Measurements from ENCODE around the gene RP9.

The RP9 gene

GRCh38 chr7:33076737-33077136 lies 32.5 kb downstream of the RP9 start:
- H3K4me3 ChIP-seq (ENCODE audit: low read depth, low read length): no peak overlapping the region
- H3K36me3 ChIP-seq (replicated peaks): no peaks in the 10 kb centered on the region
- no peak overlapping the region for H3K27ac ChIP-seq
- in situ Hi-C loops (cut with HindIII; ENCODE audit: low pct_ligation_motif_present, low sequenced_read_pairs): no loop called here
- H3K27me3 ChIP-seq (replicated peaks): no peaks in the 10 kb centered on the region
- no peak for DNase-seq
- no peak for TF ChIP-seq CTCF (IDR thresholded peaks at IDR 0.05; ENCODE audit: low read depth, low read length, missing control alignments)

- no peak for DNase-seq
- in situ Hi-C loops (cut with HindIII; ENCODE audit: low pct_ligation_motif_present, low sequenced_read_pairs): no loop called here
- TF ChIP-seq CTCF (IDR thresholded peaks at IDR 0.05; ENCODE audit: low read depth, low read length, missing control alignments): no peak
- no peaks in the 10 kb centered on the region for H3K27me3 ChIP-seq (replicated peaks)
- H3K4me3 ChIP-seq (ENCODE audit: low read depth, low read length): no peak overlapping the region
- H3K36me3 ChIP-seq (replicated peaks): no peaks in the 10 kb centered on the region
- no peak overlapping the region for H3K27ac ChIP-seq
Measured at GRCh38 chr7:33075818-33076518, 33.2 kb downstream of the RP9 start.

GRCh38 chr7:33073243-33073642 lies 36.0 kb downstream of the RP9 start:
- H3K27me3 ChIP-seq (replicated peaks): no peaks in the 10 kb centered on the region
- H3K36me3 ChIP-seq (replicated peaks): no peaks in the 10 kb centered on the region
- no peak overlapping the region for H3K27ac ChIP-seq
- in situ Hi-C loops (cut with HindIII; ENCODE audit: low pct_ligation_motif_present, low sequenced_read_pairs): no loop called here
- no peak overlapping the region for H3K4me3 ChIP-seq (ENCODE audit: low read depth, low read length)
- DNase-seq: no peak
- TF ChIP-seq CTCF (IDR thresholded peaks at IDR 0.05; ENCODE audit: low read depth, low read length, missing control alignments): no peak

- no peak overlapping the region for H3K4me3 ChIP-seq (ENCODE audit: low read depth, low read length)
- peak; percentile 47 for DNase-seq
- peak overlapping the region; percentile 58 for H3K27ac ChIP-seq
- in situ Hi-C loops (cut with HindIII; ENCODE audit: low pct_ligation_motif_present, low sequenced_read_pairs): no loop called here
- no peak for TF ChIP-seq CTCF (IDR thresholded peaks at IDR 0.05; ENCODE audit: low read depth, low read length, missing control alignments)
- H3K27me3 ChIP-seq (replicated peaks): no peaks in the 10 kb centered on the region
- no peaks in the 10 kb centered on the region for H3K36me3 ChIP-seq (replicated peaks)
Measured at GRCh38 chr7:33072471-33072870, 36.7 kb downstream of the RP9 start.

GRCh38 chr7:33070831-33071230 lies 38.4 kb downstream of the RP9 start:
- Histone ChIP-seq H3K27me3 (replicated peaks) (no peaks in the 10 kb centered on the region), H3K27ac (no peak overlapping the region), H3K4me3 (ENCODE audit: low read depth, low read length) (no peak overlapping the region), H3K36me3 (replicated peaks) (no peaks in the 10 kb centered on the region)
- in situ Hi-C loops (cut with HindIII; ENCODE audit: low pct_ligation_motif_present, low sequenced_read_pairs): no loop called here
- no peak for DNase-seq
- no peak for TF ChIP-seq CTCF (IDR thresholded peaks at IDR 0.05; ENCODE audit: low read depth, low read length, missing control alignments)

GRCh38 chr7:33070277-33070676 lies 38.9 kb downstream of the RP9 start:
- H3K27me3 ChIP-seq (replicated peaks): no peaks in the 10 kb centered on the region
- in situ Hi-C loops (cut with HindIII; ENCODE audit: low pct_ligation_motif_present, low sequenced_read_pairs): no loop called here
- no peaks in the 10 kb centered on the region for H3K36me3 ChIP-seq (replicated peaks)
- no peak for TF ChIP-seq CTCF (IDR thresholded peaks at IDR 0.05; ENCODE audit: low read depth, low read length, missing control alignments)
- no peak overlapping the region for H3K4me3 ChIP-seq (ENCODE audit: low read depth, low read length)
- no peak overlapping the region for H3K27ac ChIP-seq
- DNase-seq: no peak
